HG03066 (cell line): ENCODE data around the gene ZNF48.

ENCODE experiments used
- ATAC-seq: cut with Tn5 transposase; IDR thresholded peaks from one replicate; pipeline ENCODE4 v1.9.1; 2021; ENCODE audit warnings: low read depth; ENCODE audit not compliant: unreplicated experiment

ZNF48 gene

DNA sequence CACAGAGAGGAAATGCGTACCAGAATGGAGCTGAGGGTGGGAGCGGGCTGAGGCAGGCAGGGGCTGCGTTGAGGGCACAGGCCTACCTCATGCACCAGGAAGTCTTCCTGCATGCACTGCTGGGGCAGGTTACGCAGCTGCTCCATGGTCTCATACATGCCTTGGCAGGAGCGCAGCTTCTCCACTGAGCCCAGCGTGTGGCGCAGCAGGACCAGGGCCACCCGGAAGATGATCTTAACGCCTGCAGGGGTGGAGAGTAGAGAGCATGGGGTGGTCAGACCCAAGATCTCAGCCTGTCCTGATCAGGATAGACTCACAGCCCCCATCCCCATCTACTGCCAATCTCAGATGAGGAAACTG, 36.7 kb upstream of the ZNF48 start:
- ATAC-seq, result no peak

- ATAC-seq, result no peak
These were observed 36.0 kb upstream of the ZNF48 start for GRCh38 chr16:30358990-30359870.

- ATAC-seq, result no peak
These were observed 35.4 kb upstream of the ZNF48 start for GRCh38 chr16:30359871-30360170.

- ATAC-seq, result no peak
These were observed 34.0 kb upstream of the ZNF48 start for GRCh38 chr16:30361180-30361579.

GRCh38 chr16:30365200-30365599, 30.0 kb upstream of the ZNF48 start:
- no peak for ATAC-seq

DNA sequence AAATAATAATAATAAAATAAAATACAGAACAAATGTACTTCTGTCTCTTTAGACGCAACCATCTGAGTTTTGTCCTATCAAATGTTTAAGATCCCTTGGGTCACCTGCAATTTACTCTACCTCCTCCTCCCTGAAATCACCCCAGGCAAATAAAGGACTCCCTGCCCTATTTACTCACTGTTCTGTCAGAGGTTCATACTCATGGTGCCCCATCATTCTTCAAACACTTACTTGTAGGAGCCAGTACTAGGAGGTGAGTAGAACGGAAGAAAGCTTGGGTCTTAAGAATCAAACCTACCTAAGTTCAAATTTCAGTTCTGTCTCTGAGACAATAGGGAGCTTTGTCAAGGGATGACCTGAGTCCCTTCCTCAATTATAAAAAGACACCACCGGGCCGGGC, 28.7 kb upstream of the ZNF48 start:
- ATAC-seq, result no peak

DNA sequence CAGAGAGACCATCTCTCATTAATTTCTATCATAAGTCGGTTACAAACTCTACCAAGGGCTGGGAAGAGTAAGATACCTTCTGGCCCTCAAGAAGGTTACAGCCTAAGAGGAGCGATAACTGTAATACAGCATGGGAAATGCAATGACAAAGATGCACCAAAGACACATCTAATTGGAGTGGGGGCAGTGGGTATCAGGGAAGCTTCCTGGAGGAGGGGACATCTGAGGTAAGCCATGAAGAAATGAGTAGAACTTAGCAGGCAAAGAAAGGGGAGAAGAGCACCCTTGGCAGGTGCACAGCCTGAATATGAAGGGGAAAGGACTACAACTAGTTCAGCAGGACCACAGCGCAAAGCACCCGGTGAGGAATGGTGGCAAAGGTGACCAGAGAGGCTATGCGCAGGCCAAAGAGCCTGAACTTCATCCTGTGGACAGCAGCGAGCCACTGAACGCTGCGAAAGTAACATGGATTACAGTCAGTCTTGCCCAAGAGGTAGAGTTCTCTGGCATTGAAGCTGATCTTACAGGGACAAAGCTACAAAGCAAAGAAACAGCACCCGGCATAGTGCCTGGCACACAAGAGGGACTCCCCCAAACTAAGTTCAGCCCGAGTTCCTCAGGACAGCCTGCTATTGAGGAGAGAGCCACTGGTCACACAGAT, 27.7 kb upstream of the ZNF48 start:
- no peak for ATAC-seq

GRCh38 chr16:30368122-30368791, 27.0 kb upstream of the ZNF48 start:
- ATAC-seq, result no peak

GRCh38 chr16:30368792-30369090, 26.5 kb upstream of the ZNF48 start:
- ATAC-seq, result no peak

- no peak for ATAC-seq
These were observed 25.9 kb upstream of the ZNF48 start for GRCh38 chr16:30369091-30369937.

GRCh38 chr16:30369938-30370455, 25.2 kb upstream of the ZNF48 start:
- ATAC-seq, result no peak

- peak; percentile 79 for ATAC-seq
These were observed 24.6 kb upstream of the ZNF48 start, which contains the start of gene TBC1D10B for GRCh38 chr16:30370456-30371247. TBC1D10B (minus strand) TSS chr16:30370494; CDS start chr16:30370183, 311 bp downstream.

GRCh38 chr16:30371248-30371816, 23.9 kb upstream of the ZNF48 start:
- ATAC-seq, result no peak

- ATAC-seq, result no peak
These were observed 23.0 kb upstream of the ZNF48 start for GRCh38 chr16:30372038-30372712.

DNA sequence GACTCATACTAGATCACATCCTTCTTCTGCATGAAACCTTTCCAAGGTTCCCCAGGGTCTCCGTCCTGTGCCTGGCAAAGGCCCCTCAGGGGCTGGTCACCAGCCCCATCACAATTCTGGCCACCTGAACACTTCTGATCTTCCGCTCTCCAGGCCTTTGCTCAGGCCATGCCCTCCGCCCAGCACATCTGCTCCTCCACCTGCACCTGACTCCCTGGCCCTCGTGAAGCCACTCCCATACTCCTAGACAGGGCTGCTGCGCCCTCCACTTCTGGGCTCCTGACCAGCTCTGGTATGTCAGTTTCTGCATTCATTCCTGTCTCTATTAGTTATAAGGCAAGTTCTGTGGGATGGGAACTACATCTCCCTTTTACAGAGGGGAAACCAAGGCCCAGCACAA, 22.5 kb upstream of the ZNF48 start:
- ATAC-seq, result no peak

GRCh38 chr16:30374538-30374937, 20.7 kb upstream of the ZNF48 start, which contains the start of gene MYL11:
MYL11 (plus strand) TSS chr16:30374802; CDS start chr16:30374858, 56 bp downstream.
- no peak for ATAC-seq

DNA sequence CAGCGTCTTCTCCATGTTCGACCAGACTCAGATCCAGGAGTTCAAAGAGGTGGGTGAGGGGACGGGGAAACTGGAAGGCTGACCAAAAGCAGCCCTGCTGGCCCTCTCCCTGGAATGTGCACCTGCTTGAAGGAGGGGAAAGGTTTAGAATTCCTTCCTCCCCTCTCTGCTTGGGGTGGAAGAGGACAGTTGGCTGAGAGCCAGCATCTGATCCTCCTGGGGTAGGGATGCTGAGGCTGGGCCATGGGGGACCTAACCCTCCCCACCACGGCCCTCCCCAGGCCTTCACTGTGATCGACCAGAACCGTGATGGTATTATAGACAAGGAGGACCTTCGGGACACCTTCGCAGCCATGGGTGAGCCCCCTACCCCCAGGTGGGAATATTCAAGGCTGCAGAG, 19.4 kb upstream of the ZNF48 start:
- ATAC-seq, result no peak

DNA sequence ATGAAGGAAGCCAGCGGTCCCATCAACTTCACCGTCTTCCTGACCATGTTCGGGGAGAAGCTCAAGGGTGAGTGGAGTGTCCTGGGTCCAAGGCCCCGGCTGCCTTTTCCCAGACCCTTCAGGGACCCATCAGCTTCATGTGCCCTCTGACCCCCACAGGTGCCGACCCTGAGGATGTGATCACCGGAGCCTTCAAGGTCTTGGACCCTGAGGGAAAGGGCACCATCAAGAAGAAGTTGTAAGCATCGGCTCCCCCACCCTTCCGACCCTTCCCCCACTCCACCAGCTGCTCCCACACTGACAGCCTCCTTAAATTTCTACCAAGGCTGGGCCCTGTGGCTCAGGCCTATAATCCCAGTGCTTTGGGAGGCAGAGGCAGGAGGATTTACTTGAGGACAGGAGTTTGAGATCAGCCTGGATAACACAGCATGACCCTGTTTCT, 18.7 kb upstream of the ZNF48 start:
- no peak for ATAC-seq
